ENCODE results near the gene RRP8. TPM values are rescaled to one million over a fixed set of nuclear protein-coding genes. Genes with fewer than 3 reads are reported as not detected.

RRP8 gene
- total and polyA plus RNA-seq, 9 of the 15 experiments (the other 6 are each of a cell fraction or from before 2014, with no cell fraction given): 5.7 to 47.3 (median 32.6) TPM

GRCh38 chr11:6568191-6568918 lies 35.1 kb downstream of the RRP8 start (continued):
- no peak for TF ChIP-seq ZNF655 (CRISPR knock-in tag; IDR thresholded peaks at IDR 0.05)
- TF ChIP-seq RBFOX2 (IDR thresholded peaks at IDR 0.05; ENCODE audit: low read depth, low read length): no peak
- peak; percentile 48; the same call in 1 of the 2 replicates for TF ChIP-seq TCF3 (CRISPR knock-in tag; IDR thresholded peaks at IDR 0.05)
- TF ChIP-seq ZSCAN32 (CRISPR knock-in tag; IDR thresholded peaks at IDR 0.05): no peak
- no peak for TF ChIP-seq PREB (CRISPR knock-in tag; IDR thresholded peaks at IDR 0.05)
- TF ChIP-seq MAX (CRISPR knock-in tag; IDR thresholded peaks at IDR 0.05): 0 out of 2 replicates have a peak, but pooled peaks have one; percentile 34
- TF ChIP-seq NR4A1 (CRISPR knock-in tag; IDR thresholded peaks at IDR 0.05): no peak
- no peak; the same call in 1 of the 2 replicates for TF ChIP-seq NR4A1 (tag; IDR thresholded peaks at IDR 0.05)
- TF ChIP-seq SETDB1 (IDR thresholded peaks at IDR 0.05; ENCODE audit: low read length): no peak
- no peak for TF ChIP-seq XRCC3 (IDR thresholded peaks at IDR 0.05)
- no peak for TF ChIP-seq PPARD (CRISPR knock-in tag; IDR thresholded peaks at IDR 0.05)
- TF ChIP-seq ZNF124 (CRISPR knock-in tag; IDR thresholded peaks at IDR 0.05): no peak
- no peak for TF ChIP-seq ELF2 (CRISPR knock-in tag; IDR thresholded peaks at IDR 0.05)
- TF ChIP-seq CC2D1A (IDR thresholded peaks at IDR 0.05): no peak
- peak in 1 of 2 experiments; percentile 59; a peak in 1 of 4 replicates for TF ChIP-seq TEAD1 (CRISPR knock-in tag; IDR thresholded peaks at IDR 0.05)
- TF ChIP-seq ZNF586 (CRISPR knock-in tag; conservative IDR thresholded peaks at IDR 0.05): no peak
- no peak for TF ChIP-seq AFF4 (CRISPR knock-in tag; IDR thresholded peaks at IDR 0.05)
- no peak for TF ChIP-seq E4F1 (CRISPR knock-in tag; IDR thresholded peaks at IDR 0.05; ENCODE audit: borderline replicate concordance)
- peak; percentile 64; the same call in 1 of the 2 replicates for TF ChIP-seq EP300 (IDR thresholded peaks at IDR 0.05; ENCODE audit: low read length)
- TF ChIP-seq ZFX (CRISPR knock-in tag; IDR thresholded peaks at IDR 0.05): no peak

All from K562 (cell line).